ENCODE measurements around the gene PDSS2. TPM values are rescaled to one million over a fixed set of nuclear protein-coding genes. Genes with fewer than 3 reads are reported as not detected.

Gene PDSS2
- total RNA-seq, 1 experiment from 2014 or later = 12.1 TPM

- Histone ChIP-seq H3K56ac (ENCODE audit: insufficient read length, low read depth, low read length) (no peak overlapping the region), H4K20me1 (ENCODE audit: control insufficient read depth, insufficient read depth, insufficient read length) (no peaks in the 10 kb centered on the region), H2AK5ac (ENCODE audit: insufficient read length, low read length) (no peak overlapping the region), H3K18ac (ENCODE audit: insufficient read length, low read depth, low read length) (no peak overlapping the region), H3K9ac (ENCODE audit: extremely low read depth, insufficient read length, low read length) (no peak overlapping the region), H2BK20ac (ENCODE audit: low read depth, low read length, poor library complexity, severe bottlenecking) (no peak overlapping the region), H3K4me1 (ENCODE audit: insufficient read depth, low read length) (peaks cover 3% of the 10 kb centered on the region; the same call in 1 of the 2 replicates), H4K91ac (ENCODE audit: insufficient read length, low read depth, low read length) (no peak overlapping the region), H2BK120ac (ENCODE audit: low read depth, low read length, poor library complexity, severe bottlenecking) (no peak overlapping the region), H3K14ac (ENCODE audit: insufficient read depth, low read length) (no peak overlapping the region), H3T11ph (ENCODE audit: low read length) (no peak overlapping the region), H4K5ac (ENCODE audit: insufficient read length, low read depth, low read length) (no peak overlapping the region), H2AFZ (ENCODE audit: low read length) (no peak overlapping the region), H2BK5ac (ENCODE audit: insufficient read length, low read length) (no peak overlapping the region), H4K8ac (replicated peaks; ENCODE audit: insufficient read length, low read depth, low read length) (no peak overlapping the region), H3K4ac (ENCODE audit: low read depth, low read length) (no peak overlapping the region), H3K79me2 (ENCODE audit: insufficient read depth, low read length) (no peaks in the 10 kb centered on the region), H3K9me3 (ENCODE audit: control insufficient read depth, low read depth, low read length) (no peaks in the 10 kb centered on the region), H2BK15ac (ENCODE audit: low read depth, low read length) (no peak overlapping the region), H2BK12ac (ENCODE audit: insufficient read length, low read depth, low read length) (no peak overlapping the region), H3K27me3 (ENCODE audit: insufficient read depth, low read length) (no peaks in the 10 kb centered on the region), H3K4me2 (ENCODE audit: insufficient read depth, insufficient read length, low read length) (no peak overlapping the region), H3K23me2 (ENCODE audit: insufficient read length, low read depth, low read length, poor library complexity, severe bottlenecking) (no peaks in the 10 kb centered on the region), H3K23ac (ENCODE audit: insufficient read length, low read depth, low read length) (no peak overlapping the region), H3K79me1 (ENCODE audit: insufficient read depth, low read depth, low read length, poor library complexity, severe bottlenecking) (no peaks in the 10 kb centered on the region), H3K27ac (ENCODE audit: insufficient read length, low read depth, low read length) (no peak overlapping the region)
- Mint-ChIP-seq H3K27me3 (ENCODE audit: low read depth) (no peaks in the 10 kb centered on the region), H3K4me3 (no peak overlapping the region), H3K27ac (no peak overlapping the region), H3K36me3 (ENCODE audit: insufficient read depth in 1 of 3, low read depth in 3 of 3) (no peaks in the 10 kb centered on the region), H3K9me3 (no peaks in the 10 kb centered on the region), H3K4me1 (peaks cover 11 to 12% of the 10 kb centered on the region in 2 experiments)
- no CpG with 5 or more reads among the region's 1 CpG for WGBS (ENCODE audit: extremely low coverage, insufficient read length, low lambda C conversion rate)
- DNase-seq = no peak
- TF ChIP-seq CTCF (conservative IDR thresholded peaks at IDR 0.05) = no peak
Measured at GRCh38 chr6:107267634-107268033, 191.7 kb downstream of the PDSS2 start.
